ENCODE measurements around the gene PRKCG.
A peak's percentile ranks its signal among the peaks of the same experiment; 100 is the strongest.
"Not testable (repeated sequence)": the region's sequence is repeated elsewhere in the genome, so short reads cannot be mapped to it uniquely, and the experiment has no call there.

Gene PRKCG

GRCh38 chr19:53881482-53882390, at the start of gene PRKCG:
Gene PRKCG, plus strand, starts transcription at chr19:53882197. Its CDS starts 298 bp downstream, at chr19:53882495.
- peak; percentile 46 for DNase-seq

- DNase-seq = not testable (repeated sequence)
Observed at GRCh38 chr19:53832861-53833260, 49.1 kb upstream of the PRKCG start.

GRCh38 chr19:53838446-53838845, 43.6 kb upstream of the PRKCG start:
- not testable (repeated sequence) for DNase-seq

DNA sequence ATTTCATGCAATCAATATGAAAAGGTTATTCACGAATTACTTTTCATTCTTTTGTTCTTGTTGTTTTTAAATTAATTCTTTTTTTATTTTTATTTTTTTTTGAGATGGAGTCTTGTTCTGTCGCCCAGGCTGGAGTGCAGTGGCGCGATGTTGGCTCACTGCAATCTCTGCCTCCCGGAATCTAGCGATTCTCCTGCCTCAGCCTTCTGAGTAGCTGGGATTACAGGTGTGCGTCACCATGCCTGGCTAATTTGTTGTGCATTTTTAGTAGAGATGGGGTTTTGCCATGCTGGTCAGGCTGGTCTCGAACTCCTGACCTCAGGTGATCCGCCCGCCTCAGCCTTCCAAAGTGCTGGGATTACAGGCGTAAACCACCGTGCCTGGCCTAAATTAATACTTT, 41.8 kb upstream of the PRKCG start:
- not testable (repeated sequence) for DNase-seq

- not testable (repeated sequence) for DNase-seq
Observed at GRCh38 chr19:53840914-53841313, 41.1 kb upstream of the PRKCG start.

DNA sequence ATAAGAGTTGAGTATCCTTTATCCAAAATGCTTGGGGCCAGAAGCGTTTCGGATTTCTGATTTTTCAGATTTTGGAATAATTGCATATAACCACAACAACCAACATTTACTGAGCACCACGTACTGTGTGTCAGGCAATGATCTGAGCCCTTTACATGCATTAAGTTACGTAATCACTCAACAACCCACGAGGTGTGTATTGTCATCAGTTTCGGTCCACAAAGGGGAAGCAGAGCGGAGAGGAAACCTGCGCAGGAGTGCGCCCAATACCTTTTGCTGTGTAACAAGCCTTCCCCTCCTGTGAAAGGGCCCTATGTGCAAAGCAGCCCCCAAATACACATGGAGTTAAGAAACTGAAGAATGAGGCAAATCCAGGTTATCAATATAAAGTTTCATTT, 37.1 kb upstream of the PRKCG start:
- DNase-seq = no peak

DNA sequence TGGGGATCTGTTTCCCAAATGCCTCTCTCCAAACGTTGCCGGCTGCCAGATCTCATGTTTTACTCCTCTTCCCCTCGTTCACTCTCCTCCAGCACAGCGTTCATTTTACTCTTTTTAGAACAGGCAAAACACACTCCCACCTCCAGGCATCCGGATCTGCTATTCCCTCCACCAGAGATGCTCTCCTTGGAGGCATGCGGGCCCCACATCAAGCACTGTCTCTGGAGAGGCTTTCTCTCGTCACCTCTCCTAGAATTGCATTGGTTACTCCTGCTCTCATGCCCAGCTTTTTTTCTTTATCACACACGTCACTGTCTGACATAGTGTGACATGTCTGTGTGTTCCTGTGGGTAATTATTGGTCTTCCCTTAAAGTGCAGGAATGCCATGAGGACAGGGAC, 34.4 kb upstream of the PRKCG start:
- DNase-seq = no peak

DNA sequence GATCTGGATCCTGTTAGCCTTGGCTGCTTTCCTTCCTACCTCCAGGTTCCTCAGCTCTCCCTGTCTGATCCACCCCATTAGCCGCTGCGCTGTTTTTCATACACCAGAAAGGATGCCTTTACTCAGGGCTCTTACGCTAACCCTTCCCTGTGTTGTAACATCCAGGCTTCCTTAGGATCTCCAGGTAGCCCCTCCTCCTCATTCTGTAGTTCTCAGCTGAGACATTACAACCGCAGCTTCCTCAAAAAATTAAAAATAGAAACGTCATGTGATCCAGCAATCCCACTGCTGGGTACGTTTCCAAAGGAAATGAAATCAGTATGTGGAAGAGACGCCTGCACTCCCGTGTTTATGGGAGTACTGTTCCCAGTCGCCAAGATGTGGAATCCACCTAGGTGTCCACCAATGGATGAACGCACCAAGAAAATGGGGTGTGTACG, 32.7 kb upstream of the PRKCG start:
- no peak for DNase-seq

DNA sequence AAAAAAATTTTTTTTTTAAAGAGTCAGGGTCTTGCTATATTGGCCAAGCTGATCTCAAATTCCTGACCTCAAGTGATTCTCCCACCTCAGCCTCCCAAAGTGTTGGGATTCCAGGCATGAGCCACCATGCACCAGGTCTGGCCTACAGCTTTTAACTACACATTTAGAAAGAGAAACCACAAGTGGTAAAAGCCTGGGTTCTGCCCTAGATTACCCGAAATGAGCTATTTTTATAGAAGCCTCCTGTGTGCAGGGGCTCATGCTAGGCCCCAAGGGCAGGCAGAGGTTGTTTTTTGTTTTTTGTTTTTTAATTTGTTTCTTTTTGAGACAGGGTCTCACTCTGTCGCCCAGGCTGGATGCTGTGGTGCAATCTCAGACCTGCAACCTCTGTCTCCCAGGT, 28.3 kb upstream of the PRKCG start:
- DNase-seq = no peak

GRCh38 chr19:53864308-53864836, 17.6 kb upstream of the PRKCG start:
- no peak for DNase-seq

- no peak for DNase-seq
Observed at GRCh38 chr19:53865523-53865917, 16.5 kb upstream of the PRKCG start.

GRCh38 chr19:53865918-53866864, 15.8 kb upstream of the PRKCG start:
- DNase-seq = peak; percentile 69

DNA sequence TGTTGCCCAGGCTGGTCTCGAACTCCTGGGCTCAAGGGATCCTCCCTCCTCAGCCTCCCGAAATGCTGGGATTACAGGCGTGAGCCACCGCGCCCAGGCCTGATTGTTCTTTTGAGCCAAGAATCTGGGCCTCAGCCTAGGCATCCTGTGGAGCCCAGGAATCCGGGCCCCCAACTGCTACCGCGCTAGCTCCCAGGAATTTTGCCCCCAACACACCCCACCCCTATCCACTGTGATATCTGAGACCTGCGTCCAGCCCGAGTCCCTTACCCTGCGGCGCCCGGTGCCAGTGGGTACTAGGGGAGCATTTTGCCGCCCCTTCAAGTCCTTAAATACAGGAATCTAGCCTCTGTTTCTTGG, 15.2 kb upstream of the PRKCG start:
- no peak for DNase-seq

GRCh38 chr19:53867225-53868090, 14.5 kb upstream of the PRKCG start, which contains the start of gene MYADM:
Gene MYADM, plus strand, starts transcription at chr19:53867883. Its CDS starts 5,647 bp downstream, at chr19:53873530.
- peak; percentile 98 for DNase-seq

DNA sequence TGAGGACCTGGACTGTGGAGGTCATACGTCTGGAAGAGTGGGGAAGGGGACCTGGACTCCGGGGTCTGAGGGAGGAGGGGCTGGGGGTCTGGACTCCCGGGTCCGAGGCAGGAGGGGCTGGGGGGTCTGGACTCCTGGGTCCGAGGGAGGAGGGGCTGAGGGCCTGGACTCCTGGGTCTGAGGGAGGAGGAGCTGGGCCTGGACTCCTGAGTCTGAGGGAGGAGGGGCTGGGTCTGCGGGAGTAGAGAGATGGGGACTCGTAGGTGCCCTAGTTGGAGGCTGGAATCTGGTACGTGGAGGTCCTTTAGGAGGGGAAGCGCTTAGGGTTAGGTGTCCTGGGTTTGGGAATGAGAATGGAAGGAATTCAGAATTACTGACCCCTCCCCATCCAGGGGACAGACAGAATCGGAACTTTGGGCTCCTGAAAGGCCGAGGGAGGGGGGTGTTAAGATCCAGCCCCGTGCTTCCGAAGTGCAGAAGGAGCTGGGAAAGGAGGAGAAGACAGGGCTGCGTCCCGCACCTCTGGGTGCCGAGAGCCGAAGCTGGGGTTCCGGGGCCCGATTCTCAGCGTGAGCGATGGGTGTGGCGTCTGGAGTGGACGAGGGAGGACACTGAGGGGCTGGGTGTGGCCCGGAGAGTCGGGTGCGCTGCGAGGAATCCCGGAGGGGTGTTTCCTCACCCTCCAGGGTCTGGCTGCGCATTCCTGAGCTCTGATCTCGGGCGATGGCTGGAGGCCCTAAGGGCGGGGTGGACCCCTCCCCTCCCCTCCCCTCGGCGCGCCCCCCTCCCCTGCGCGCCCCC, 13.7 kb upstream of the PRKCG start:
- DNase-seq = no peak

- DNase-seq = peak; percentile 78
Observed at GRCh38 chr19:53868892-53869804, 12.8 kb upstream of the PRKCG start.

DNA sequence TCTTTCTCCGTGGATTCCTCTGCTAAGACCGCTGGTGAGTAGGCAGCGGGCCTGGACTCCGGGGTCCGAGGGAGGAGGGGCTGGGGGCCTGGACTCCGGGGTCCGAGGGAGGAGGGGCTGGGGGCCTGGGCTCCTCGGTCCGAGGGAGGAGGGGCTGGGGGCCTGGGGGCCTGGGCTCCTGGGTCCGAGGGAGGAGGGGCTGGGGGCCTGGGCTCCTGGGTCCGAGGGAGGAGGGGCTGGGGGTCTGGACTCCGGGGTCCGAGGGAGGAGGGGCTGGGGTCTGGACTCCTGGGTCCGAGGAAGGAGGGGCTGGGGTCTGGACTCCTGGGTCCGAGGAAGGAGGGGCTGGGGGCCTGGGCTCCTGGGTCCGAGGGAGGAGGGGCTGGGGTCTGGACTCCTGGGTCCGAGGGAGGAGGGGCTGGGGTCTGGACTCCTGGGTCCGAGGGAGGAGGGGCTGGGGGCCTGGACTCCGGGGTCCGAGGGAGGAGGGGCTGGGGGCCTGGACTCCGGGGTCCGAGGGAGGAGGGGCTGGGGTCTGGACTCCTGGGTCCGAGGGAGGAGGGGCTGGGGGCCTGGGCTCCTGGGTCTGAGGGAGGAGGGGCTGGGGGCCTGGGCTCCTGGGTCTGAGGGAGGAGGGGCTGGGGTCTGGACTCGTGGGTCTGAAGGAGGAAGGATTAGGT, 12.1 kb upstream of the PRKCG start:
- not testable (repeated sequence) for DNase-seq

DNA sequence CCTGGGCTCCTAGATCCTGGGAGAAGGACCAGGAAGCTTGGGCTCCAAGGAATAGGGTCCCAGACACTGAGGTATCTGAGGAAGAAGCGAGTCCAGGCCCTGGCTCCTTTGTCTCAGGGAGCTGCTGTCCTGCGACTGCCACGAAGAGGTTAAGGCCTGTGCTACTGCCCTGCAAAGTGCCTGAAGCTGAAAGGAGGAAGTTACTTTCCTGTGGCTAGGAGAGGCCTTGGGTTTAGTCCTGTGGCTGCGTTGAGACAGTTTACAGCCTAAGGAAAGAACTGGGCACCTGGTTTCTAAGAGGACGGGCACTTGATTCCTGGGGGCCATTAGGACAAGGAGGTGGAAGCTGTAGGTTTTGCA, 11.5 kb upstream of the PRKCG start:
- no peak for DNase-seq

DNA sequence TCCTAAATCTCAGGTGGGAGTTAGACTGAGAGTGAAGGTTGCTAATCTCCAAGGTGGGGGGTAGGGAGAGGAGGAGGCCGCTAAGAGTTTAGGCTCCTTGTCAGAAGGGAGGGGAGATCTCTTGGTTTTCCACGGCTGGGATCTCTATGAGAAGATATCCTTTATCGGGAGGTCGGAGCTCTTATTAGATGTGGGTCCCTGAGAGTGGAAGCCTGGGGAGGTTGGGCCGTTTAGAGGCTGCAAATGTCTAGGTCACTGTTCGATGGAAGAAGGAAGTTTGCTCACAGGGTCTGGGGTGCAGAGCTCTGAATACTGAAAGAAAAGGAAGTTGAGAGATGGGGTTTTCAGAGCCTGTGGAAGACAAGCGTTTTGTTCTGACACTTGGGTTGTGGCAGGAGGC, 10.5 kb upstream of the PRKCG start:
- no peak for DNase-seq

- no peak for DNase-seq
Observed at GRCh38 chr19:53872762-53873161, 9.2 kb upstream of the PRKCG start.
